NCI-H226 (cell line): Measurements from ENCODE around the gene SLC13A5.
"Not testable (repeated sequence)": the region's sequence is repeated elsewhere in the genome, so short reads cannot be mapped to it uniquely, and the experiment has no call there.

Experiments
- DNase-seq: peaks from one replicate; pipeline ENCODE4 v3.0.0-alpha.2; 2015

The SLC13A5 gene

GRCh38 chr17:6713130-6713917 lies at the start of gene SLC13A5:
Gene SLC13A5, minus strand, starts transcription at chr17:6713369. Its CDS starts 36 bp downstream, at chr17:6713333.
- no peak for DNase-seq

- no peak for DNase-seq
Observed at GRCh38 chr17:6761779-6762178, 48.6 kb upstream of the SLC13A5 start.

DNA sequence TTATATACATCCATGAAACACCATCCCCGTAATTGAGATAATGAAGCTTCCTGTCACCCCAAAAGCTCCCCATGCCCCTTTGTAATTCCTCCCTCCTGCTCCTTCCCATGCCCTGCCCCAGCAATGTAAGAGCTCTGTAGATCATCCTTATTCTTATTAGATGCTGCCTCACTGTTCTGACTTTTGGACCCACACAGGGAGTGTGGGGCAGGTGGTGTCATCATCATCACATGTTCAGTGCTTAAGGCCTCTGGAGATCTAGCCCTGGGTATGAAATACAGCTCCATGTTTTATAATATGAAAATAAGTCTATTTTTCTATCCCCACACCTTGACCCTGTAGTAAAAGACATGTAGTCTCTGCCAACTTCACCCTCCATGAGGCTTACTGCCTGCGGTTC lies 44.6 kb upstream of the SLC13A5 start:
- DNase-seq, result no peak

DNA sequence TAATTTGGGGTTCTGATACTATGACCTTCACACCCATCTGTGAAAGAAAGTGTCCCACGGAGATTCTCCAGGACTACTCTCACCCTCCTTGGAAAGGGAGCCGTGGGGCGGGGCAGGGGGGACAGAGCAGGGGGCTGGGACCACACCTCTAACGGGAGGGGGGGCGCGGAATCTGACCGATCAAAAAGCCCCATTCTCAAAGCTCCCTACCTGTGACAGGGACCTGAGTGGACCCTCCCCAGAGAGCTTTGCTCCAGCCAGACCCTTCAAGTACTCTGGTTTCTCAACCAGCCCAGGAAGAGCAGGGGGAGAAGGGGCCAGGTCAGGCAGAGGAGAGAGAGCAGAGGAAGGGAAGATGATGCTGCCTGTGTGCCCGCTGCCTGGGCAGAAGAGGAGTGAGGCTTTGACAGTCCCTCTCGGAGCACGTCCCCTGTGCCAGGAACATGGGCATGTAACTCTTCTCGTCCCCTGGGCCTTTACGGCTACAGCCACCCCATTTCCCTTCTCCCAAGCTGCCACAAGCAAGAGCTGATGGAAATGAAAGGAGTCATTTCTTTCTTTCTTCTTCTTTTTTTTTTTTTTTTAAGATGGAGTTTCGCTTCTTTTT lies 43.4 kb upstream of the SLC13A5 start:
- DNase-seq, result no peak

GRCh38 chr17:6755731-6756184 lies 42.6 kb upstream of the SLC13A5 start, which contains the start of gene XAF1:
Gene XAF1, plus strand, starts transcription at chr17:6756046. Its CDS starts 33 bp downstream, at chr17:6756079.
- peak; percentile 28 for DNase-seq

GRCh38 chr17:6755281-6755680 lies 42.1 kb upstream of the SLC13A5 start:
- no peak for DNase-seq

- DNase-seq, result no peak
Observed at GRCh38 chr17:6753546-6753945, 40.4 kb upstream of the SLC13A5 start.

- DNase-seq, result peak; percentile 29
Observed at GRCh38 chr17:6753006-6753445, 39.9 kb upstream of the SLC13A5 start.

- peak; percentile 98 for DNase-seq
Observed at GRCh38 chr17:6752068-6752909, 39.1 kb upstream of the SLC13A5 start.

GRCh38 chr17:6749519-6749918 lies 36.4 kb upstream of the SLC13A5 start:
- no peak for DNase-seq

DNA sequence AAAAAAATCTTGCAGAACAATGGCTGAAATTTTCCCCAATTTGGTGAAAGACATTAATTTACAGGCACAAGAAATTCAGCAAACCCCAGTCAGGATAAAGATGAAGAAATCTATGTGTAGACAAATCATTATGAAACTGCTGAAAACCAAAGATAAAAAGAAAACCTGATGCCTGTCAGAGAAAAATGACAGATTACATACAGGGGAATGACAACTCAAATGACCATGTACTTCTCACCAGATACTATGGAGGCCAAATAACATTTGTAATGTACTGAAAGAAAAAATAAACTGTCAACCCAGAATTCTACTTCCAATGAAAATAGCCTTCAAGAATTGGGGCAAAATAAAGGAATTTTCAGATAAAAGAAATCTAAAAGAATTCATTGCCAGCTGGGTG lies 35.4 kb upstream of the SLC13A5 start:
- DNase-seq, result no peak

GRCh38 chr17:6746665-6747064 lies 33.5 kb upstream of the SLC13A5 start:
- DNase-seq, result not testable (repeated sequence)

DNA sequence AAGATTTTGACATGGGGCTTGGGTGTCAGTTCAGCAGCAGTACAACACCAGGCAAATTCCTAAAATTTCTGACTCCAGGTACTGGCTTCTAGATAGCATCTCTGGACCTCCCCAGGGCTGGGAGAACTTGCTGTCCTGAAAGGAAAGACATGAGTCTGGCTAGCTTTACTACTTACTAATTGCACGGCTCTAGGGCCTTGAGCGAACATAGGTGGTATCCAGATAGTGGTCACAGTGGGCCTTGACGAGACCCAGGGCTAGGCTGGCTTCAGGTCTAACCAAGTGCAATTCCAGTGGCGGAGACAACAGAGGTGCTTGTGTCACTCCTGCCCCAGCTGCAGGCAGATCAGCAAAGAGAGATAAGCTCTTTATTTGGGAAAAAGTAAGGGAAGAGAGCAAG lies 16.4 kb upstream of the SLC13A5 start:
- no peak for DNase-seq

DNA sequence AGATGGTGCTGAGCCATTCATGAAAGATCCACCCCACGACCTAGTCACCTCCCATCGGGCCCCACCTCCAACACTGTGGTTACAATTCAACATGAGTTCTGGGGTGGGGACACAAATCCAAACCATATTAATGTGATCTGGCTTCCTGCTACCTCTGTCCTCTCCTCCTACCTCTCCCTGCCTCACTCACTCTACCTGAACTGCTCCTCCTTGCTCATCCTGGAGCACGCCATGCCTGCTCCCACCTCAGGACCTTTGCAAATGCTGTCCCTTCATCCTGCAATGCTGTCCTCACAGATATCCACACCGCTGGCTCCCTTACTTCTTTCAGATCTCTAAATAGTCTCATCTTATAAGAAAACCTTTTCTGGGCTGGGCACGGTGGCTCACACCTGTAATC lies 10.8 kb upstream of the SLC13A5 start:
- no peak for DNase-seq

GRCh38 chr17:6721744-6722143 lies 8.6 kb upstream of the SLC13A5 start:
- no peak for DNase-seq

DNA sequence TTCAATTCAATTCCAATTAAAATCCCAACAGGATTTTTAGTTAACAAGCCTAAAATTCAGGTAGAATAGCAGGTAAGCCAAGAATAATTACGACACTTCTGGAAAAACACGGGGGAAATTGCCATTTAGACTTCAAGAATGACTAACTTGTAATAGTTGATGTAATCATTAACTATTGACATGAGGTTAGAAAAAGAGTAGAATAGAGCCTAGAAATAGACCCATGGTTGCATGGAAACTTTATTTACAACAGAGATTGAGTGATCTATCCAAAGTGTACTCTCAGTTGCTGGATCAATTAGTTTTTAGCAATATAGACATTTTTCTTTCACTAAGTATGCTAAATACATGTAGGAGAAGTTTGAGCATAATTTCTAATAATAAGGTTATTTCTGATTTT lies 3.6 kb upstream of the SLC13A5 start:
- no peak for DNase-seq

GRCh38 chr17:6714315-6714874 lies 1.2 kb upstream of the SLC13A5 start:
- no peak for DNase-seq

DNA sequence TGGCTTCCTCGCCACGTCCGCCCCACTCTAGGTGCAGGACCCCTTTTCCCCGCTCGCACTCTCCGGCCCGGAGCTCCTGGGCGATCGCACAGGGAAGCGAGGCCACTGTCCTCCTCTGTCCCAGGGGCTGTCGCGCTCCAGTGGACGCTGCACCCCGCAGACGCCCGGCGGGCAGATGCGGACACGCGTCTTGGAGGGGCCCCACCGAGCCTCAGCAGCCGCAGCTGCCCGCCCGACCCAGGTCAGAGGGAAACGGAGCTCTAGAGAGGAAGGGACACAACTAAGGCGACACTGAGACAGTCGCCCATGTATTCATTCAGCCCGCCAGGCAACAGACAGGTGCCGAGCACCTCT lies 726 bp upstream of the SLC13A5 start:
- no peak for DNase-seq

- no peak for DNase-seq
Observed at GRCh38 chr17:6712854-6713129, 377 bp downstream of the SLC13A5 start.

DNA sequence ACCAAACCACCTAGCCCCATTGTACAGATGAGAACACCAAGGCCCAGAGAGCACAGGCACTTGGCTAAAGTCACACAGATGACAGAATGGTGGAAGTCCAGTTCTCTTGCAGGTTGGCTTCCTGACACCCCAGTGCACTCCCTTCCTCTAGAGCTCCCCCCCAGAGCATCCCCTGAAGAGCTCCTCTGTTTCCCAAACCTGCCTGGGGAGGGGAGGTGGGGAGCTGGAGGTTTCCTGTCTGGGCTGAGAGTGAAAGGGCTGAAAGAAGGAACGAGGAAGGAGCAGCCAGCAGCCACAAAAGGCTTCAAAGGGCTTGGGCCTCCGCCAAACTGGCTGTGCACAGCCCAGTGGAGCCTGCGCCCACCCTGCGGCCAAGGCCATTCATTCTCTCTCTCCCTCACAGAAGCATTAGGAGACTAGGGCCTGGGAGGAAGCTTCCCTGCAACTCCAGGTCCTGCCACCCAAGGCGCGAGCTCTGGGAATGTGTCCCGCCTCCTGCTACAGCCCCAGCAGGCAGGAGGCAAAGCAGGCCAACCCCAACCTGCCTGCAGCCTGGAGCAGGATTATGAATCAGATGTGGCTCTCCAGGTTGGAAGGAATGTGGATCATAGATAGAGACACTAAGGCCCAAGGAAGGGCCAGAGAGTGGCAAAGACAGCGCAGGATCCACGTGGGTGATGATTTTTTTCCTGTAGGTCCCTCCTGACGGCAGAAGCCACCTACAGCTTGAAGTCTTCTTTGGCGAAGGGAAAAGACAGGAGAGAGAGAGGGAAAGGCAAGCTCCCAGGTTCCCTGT lies 913 bp downstream of the SLC13A5 start:
- peak; percentile 3 for DNase-seq

GRCh38 chr17:6711681-6712057 lies 1.5 kb downstream of the SLC13A5 start:
- no peak for DNase-seq

- DNase-seq, result no peak
Observed at GRCh38 chr17:6711081-6711674, 2.0 kb downstream of the SLC13A5 start.
